ENCODE results near the gene SPTLC1.

- no peak for TF ChIP-seq CTCF (conservative IDR thresholded peaks at IDR 0.05; ENCODE audit: low read depth in 2 of 2)
- TF ChIP-seq EZH2 (IDR thresholded peaks at IDR 0.05; ENCODE audit: low read depth, unreplicated experiment) = no peak
- TF ChIP-seq CREB1 (CRISPR knock-in tag; IDR thresholded peaks at IDR 0.05; ENCODE audit: low read depth) = no peak
- TF ChIP-seq, protein P1, sequence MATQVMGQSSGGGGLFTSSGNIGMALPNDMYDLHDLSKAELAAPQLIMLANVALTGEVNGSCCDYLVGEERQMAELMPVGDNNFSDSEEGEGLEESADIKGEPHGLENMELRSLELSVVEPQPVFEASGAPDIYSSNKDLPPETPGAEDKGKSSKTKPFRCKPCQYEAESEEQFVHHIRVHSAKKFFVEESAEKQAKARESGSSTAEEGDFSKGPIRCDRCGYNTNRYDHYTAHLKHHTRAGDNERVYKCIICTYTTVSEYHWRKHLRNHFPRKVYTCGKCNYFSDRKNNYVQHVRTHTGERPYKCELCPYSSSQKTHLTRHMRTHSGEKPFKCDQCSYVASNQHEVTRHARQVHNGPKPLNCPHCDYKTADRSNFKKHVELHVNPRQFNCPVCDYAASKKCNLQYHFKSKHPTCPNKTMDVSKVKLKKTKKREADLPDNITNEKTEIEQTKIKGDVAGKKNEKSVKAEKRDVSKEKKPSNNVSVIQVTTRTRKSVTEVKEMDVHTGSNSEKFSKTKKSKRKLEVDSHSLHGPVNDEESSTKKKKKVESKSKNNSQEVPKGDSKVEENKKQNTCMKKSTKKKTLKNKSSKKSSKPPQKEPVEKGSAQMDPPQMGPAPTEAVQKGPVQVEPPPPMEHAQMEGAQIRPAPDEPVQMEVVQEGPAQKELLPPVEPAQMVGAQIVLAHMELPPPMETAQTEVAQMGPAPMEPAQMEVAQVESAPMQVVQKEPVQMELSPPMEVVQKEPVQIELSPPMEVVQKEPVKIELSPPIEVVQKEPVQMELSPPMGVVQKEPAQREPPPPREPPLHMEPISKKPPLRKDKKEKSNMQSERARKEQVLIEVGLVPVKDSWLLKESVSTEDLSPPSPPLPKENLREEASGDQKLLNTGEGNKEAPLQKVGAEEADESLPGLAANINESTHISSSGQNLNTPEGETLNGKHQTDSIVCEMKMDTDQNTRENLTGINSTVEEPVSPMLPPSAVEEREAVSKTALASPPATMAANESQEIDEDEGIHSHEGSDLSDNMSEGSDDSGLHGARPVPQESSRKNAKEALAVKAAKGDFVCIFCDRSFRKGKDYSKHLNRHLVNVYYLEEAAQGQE (IDR thresholded peaks at IDR 0.05; ENCODE audit: unreplicated experiment) = no peak
- TF ChIP-seq ZNF331 (CRISPR knock-in tag; IDR thresholded peaks at IDR 0.05; ENCODE audit: low read depth) = no peak
- no peak for TF ChIP-seq JUNB (IDR thresholded peaks at IDR 0.05; ENCODE audit: unreplicated experiment)
- no peak for TF ChIP-seq EZH2phosphoT487 (IDR thresholded peaks at IDR 0.05; ENCODE audit: unreplicated experiment)
Observed at GRCh38 chr9:92108122-92108521, 7.1 kb downstream of the SPTLC1 start.
